ENCODE results near the gene SHH. TPM values are rescaled to one million over a fixed set of nuclear protein-coding genes. Genes with fewer than 3 reads are reported as not detected.

The SHH gene
- total RNA-seq, 4 donors from 2014 or later = 0.21 to 0.68 TPM; not detected in 2

GRCh38 chr7:155790666-155791065 lies 21.6 kb downstream of the SHH start:
- no peak overlapping the region for H3K27ac ChIP-seq
- no peaks in the 10 kb centered on the region for H3K36me3 ChIP-seq
- DNase-seq (ENCODE audit: low spot score in 2 of 2) = no peak
- H3K4me3 ChIP-seq = no peak overlapping the region
- peaks cover 11% of the 10 kb centered on the region for H3K27me3 ChIP-seq
- H3K4me1 ChIP-seq = peaks cover 8% of the 10 kb centered on the region
- TF ChIP-seq EP300 (IDR thresholded peaks at IDR 0.05) (no peak), CTCF (IDR thresholded peaks at IDR 0.05) (no peak), POLR2A (IDR thresholded peaks at IDR 0.05) (no peak), POLR2AphosphoS5 (IDR thresholded peaks at IDR 0.05) (no peak)
- H3K9me3 ChIP-seq = no peaks in the 10 kb centered on the region
- WGBS = 55% methylated on average over 8 of the region's 8 CpGs

GRCh38 chr7:155789001-155789725 lies 23.1 kb downstream of the SHH start:
- no peak overlapping the region for H3K27ac ChIP-seq
- no peak for TF ChIP-seq POLR2A (IDR thresholded peaks at IDR 0.05)
- TF ChIP-seq CTCF (IDR thresholded peaks at IDR 0.05) = no peak
- no peak for TF ChIP-seq POLR2AphosphoS5 (IDR thresholded peaks at IDR 0.05)
- TF ChIP-seq EP300 (IDR thresholded peaks at IDR 0.05) = no peak

GRCh38 chr7:155788616-155789000 lies 23.7 kb downstream of the SHH start:
- no peak overlapping the region for H3K27ac ChIP-seq
- no peak overlapping the region for H3K4me3 ChIP-seq
- H3K36me3 ChIP-seq = no peaks in the 10 kb centered on the region
- H3K27me3 ChIP-seq = peaks cover 8% of the 10 kb centered on the region
- TF ChIP-seq CTCF (IDR thresholded peaks at IDR 0.05) (no peak), POLR2AphosphoS5 (IDR thresholded peaks at IDR 0.05) (no peak), POLR2A (IDR thresholded peaks at IDR 0.05) (no peak), EP300 (IDR thresholded peaks at IDR 0.05) (no peak)
- peaks cover 8% of the 10 kb centered on the region for H3K4me1 ChIP-seq
- H3K9me3 ChIP-seq = no peaks in the 10 kb centered on the region
- 82% methylated on average over 22 of the region's 22 CpGs for WGBS
- peak in 1 of 2 donors; percentile 50 for DNase-seq (ENCODE audit: low spot score in 2 of 2)

More at GRCh38 chr7:155789001-155789725, 23.1 kb downstream of the SHH start:
- H3K4me3 ChIP-seq = no peak overlapping the region
- peaks cover 8% of the 10 kb centered on the region for H3K27me3 ChIP-seq
- H3K9me3 ChIP-seq = no peaks in the 10 kb centered on the region
- peak in 1 of 2 donors; percentile 48 for DNase-seq (ENCODE audit: low spot score in 2 of 2)
- peaks cover 8% of the 10 kb centered on the region for H3K4me1 ChIP-seq
- WGBS = 75% methylated on average over 26 of the region's 29 CpGs
- H3K36me3 ChIP-seq = no peaks in the 10 kb centered on the region

GRCh38 chr7:155787171-155787851 lies 25.0 kb downstream of the SHH start:
- Histone ChIP-seq H3K36me3 (peaks cover 6% of the 10 kb centered on the region), H3K27ac (no peak overlapping the region), H3K27me3 (peaks cover 8% of the 10 kb centered on the region), H3K4me3 (peak overlapping the region; percentile 41), H3K9me3 (no peaks in the 10 kb centered on the region), H3K4me1 (peaks cover 8% of the 10 kb centered on the region)
- TF ChIP-seq EP300 (IDR thresholded peaks at IDR 0.05) (no peak), POLR2AphosphoS5 (IDR thresholded peaks at IDR 0.05) (no peak), CTCF (IDR thresholded peaks at IDR 0.05) (no peak), POLR2A (IDR thresholded peaks at IDR 0.05) (no peak)
- 5% methylated on average over 34 of the region's 68 CpGs for WGBS
- peak in 1 of 2 donors; percentile 46 for DNase-seq (ENCODE audit: low spot score in 2 of 2)

GRCh38 chr7:155786491-155786890 lies 25.8 kb downstream of the SHH start:
- Histone ChIP-seq H3K36me3 (peaks cover 14% of the 10 kb centered on the region), H3K27me3 (peaks cover 8% of the 10 kb centered on the region), H3K4me1 (peaks cover 8% of the 10 kb centered on the region), H3K4me3 (no peak overlapping the region), H3K27ac (no peak overlapping the region), H3K9me3 (no peaks in the 10 kb centered on the region)
- WGBS = 85% methylated on average over 10 of the region's 10 CpGs
- peak in 1 of 2 donors; percentile 18 for DNase-seq (ENCODE audit: low spot score in 2 of 2)
- TF ChIP-seq EP300 (IDR thresholded peaks at IDR 0.05) (no peak), POLR2A (IDR thresholded peaks at IDR 0.05) (no peak), CTCF (IDR thresholded peaks at IDR 0.05) (no peak), POLR2AphosphoS5 (IDR thresholded peaks at IDR 0.05) (no peak)
